Retinal pigment epithelial cell (primary cell): ENCODE results near the gene CHCHD6.
A peak's percentile ranks its signal among the peaks of the same experiment; 100 is the strongest.

Experiments
- DNase-seq: peaks from one replicate; pipeline ENCODE4 v3.0.0-alpha.2; 2010; ENCODE audit warnings: low read depth
- H3K4me3 ChIP-seq: 2 replicates; pipeline ENCODE4 v1.5.1; 2011; ENCODE audit warnings: mild to moderate bottlenecking, low read length, control low read depth, moderate library complexity
- CTCF ChIP-seq: conservative IDR thresholded peaks from 2 replicates; pipeline ENCODE4 v1.5.1; 2011; ENCODE audit warnings: low read depth, low read length, control low read depth, inconsistent platforms

Gene CHCHD6

GRCh38 chr3:126760541-126760940, 56.5 kb downstream of the CHCHD6 start:
- no peak for TF ChIP-seq CTCF
- H3K4me3 ChIP-seq: no peak overlapping the region
- no peak for DNase-seq

GRCh38 chr3:126763035-126763434, 59.0 kb downstream of the CHCHD6 start:
- no peak for DNase-seq
- no peak for TF ChIP-seq CTCF
- no peak overlapping the region for H3K4me3 ChIP-seq

- DNase-seq: no peak
- no peak for TF ChIP-seq CTCF
- peak overlapping the region; percentile 11 for H3K4me3 ChIP-seq
These were observed 61.4 kb downstream of the CHCHD6 start for GRCh38 chr3:126765187-126766069.

- DNase-seq: no peak
- no peak for TF ChIP-seq CTCF
- no peak overlapping the region for H3K4me3 ChIP-seq
These were observed 62.6 kb downstream of the CHCHD6 start for GRCh38 chr3:126766653-126767052.

- no peak for TF ChIP-seq CTCF
- H3K4me3 ChIP-seq: no peak overlapping the region
- DNase-seq: no peak
These were observed 64.9 kb downstream of the CHCHD6 start for GRCh38 chr3:126768903-126769302.

- TF ChIP-seq CTCF: no peak
- no peak for DNase-seq
- H3K4me3 ChIP-seq: no peak overlapping the region
These were observed 66.1 kb downstream of the CHCHD6 start for GRCh38 chr3:126770096-126770495.

- TF ChIP-seq CTCF: no peak
- no peak for DNase-seq
- H3K4me3 ChIP-seq: no peak overlapping the region
These were observed 69.1 kb downstream of the CHCHD6 start for GRCh38 chr3:126773167-126773566.
